ENCODE measurements around the gene ZAP70. TPM values are rescaled to one million over a fixed set of nuclear protein-coding genes. Genes with fewer than 3 reads are reported as not detected.

Gene ZAP70
- total RNA-seq, 4 donors from 2014 or later: 1.1 to 1.6 (median 1.4) TPM

DNA sequence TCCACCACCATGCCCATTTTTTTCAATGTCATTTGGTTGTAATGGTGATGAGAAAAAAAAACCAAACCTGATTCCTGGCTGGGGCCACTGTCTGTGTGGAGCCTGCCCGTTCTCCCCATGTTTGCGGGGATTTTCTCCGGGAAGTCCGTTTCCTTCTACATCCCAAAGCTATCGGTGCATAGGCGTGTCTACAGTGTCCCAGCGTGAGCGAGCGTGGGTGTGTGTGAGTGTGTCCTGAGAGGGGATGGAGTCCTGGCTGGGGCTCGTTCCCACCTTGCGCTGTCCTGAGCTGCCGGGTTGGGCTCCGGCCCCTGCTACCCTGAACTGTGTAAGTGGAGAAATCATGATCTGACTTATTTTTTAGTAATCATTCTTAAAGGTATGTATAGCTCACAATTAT is 7.3 kb upstream of the ZAP70 start:
- WGBS, 2 donors: 93 to 95% methylated on average over 13 of the region's 13 CpGs
- peak in 1 of 2 donors; percentile 61 for DNase-seq (ENCODE audit: low spot score in 2 of 2)
- TF ChIP-seq POLR2A (IDR thresholded peaks at IDR 0.05) (no peak), CTCF (IDR thresholded peaks at IDR 0.05) (no peak)

GRCh38 chr2:97706708-97707345 is 6.5 kb upstream of the ZAP70 start:
- intact Hi-C loops (cut with DNase I; ENCODE audit: low total_unique reads): loop anchor here (10.0 kb wide), 1 partner anchor 678 kb away; no protein-coding TSS in a partner anchor
- TF ChIP-seq CTCF (IDR thresholded peaks at IDR 0.05) (no peak), POLR2A (IDR thresholded peaks at IDR 0.05) (no peak)

More for the DNA sequence above, 7.3 kb upstream of the ZAP70 start:
- intact Hi-C loops (cut with DNase I; ENCODE audit: low total_unique reads): loop anchor here (10.0 kb wide), 1 partner anchor 679 kb away; no protein-coding TSS in a partner anchor
- no peak overlapping the region for H3K4me3 ChIP-seq (ENCODE audit: low read depth, poor library complexity, severe bottlenecking)

GRCh38 chr2:97707362-97708047 is 5.9 kb upstream of the ZAP70 start:
- 76 to 83% methylated on average over 8 to 11 of the region's 11 CpGs for WGBS, 2 donors
- DNase-seq (ENCODE audit: low spot score in 2 of 2): peak in 1 of 2 donors; percentile 71
- H3K4me3 ChIP-seq (ENCODE audit: low read depth, poor library complexity, severe bottlenecking): no peak overlapping the region
- no peak for TF ChIP-seq CTCF (IDR thresholded peaks at IDR 0.05)
- TF ChIP-seq POLR2A (IDR thresholded peaks at IDR 0.05): no peak
- intact Hi-C loops (cut with DNase I; ENCODE audit: low total_unique reads): loop anchor here (10.0 kb wide), 1 partner anchor 677 kb away; no protein-coding TSS in a partner anchor

More at GRCh38 chr2:97706708-97707345, 6.5 kb upstream of the ZAP70 start:
- no peak overlapping the region for H3K4me3 ChIP-seq (ENCODE audit: low read depth, poor library complexity, severe bottlenecking)
- 67 to 81% methylated on average over 11 of the region's 11 CpGs for WGBS, 2 donors
- peak in 1 of 2 donors; percentile 52 for DNase-seq (ENCODE audit: low spot score in 2 of 2)

GRCh38 chr2:97708048-97708380 is 5.4 kb upstream of the ZAP70 start:
- intact Hi-C loops (cut with DNase I; ENCODE audit: low total_unique reads): loop anchor here (10.0 kb wide), 1 partner anchor 677 kb away; no protein-coding TSS in a partner anchor
- DNase-seq (ENCODE audit: low spot score in 2 of 2): peak in 1 of 2 donors; percentile 68
- H3K4me3 ChIP-seq (ENCODE audit: low read depth, poor library complexity, severe bottlenecking): no peak overlapping the region
- 86 to 88% methylated on average over 4 of the region's 4 CpGs for WGBS, 2 donors
- TF ChIP-seq POLR2A (IDR thresholded peaks at IDR 0.05): no peak
- TF ChIP-seq CTCF (IDR thresholded peaks at IDR 0.05): no peak

DNA sequence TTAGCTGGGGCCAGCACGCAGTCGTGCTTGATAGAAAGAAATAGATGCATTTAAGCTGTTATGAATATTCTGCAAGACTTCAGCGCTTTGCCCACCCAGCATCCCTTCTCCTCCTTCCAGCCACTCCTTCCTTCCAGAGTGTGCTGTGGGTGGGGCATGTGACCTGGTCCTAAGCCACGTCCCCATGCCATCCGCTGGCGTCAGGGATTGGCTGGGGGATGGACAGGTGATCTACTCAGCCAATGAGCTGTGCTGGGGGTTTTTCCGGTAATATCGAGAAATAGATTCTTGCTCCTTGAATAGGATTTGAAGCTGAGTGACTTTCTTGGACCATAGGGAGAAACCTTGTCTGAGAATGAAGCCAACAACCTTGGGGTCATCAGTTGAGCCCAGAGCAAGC is 4.8 kb upstream of the ZAP70 start:
- TF ChIP-seq POLR2A (IDR thresholded peaks at IDR 0.05) (no peak), CTCF (IDR thresholded peaks at IDR 0.05) (no peak)
- intact Hi-C loops (cut with DNase I; ENCODE audit: low total_unique reads): loop anchor here (10.0 kb wide), 1 partner anchor 676 kb away; no protein-coding TSS in a partner anchor
- peak in 1 of 2 donors; percentile 42 for DNase-seq (ENCODE audit: low spot score in 2 of 2)
- H3K4me3 ChIP-seq (ENCODE audit: low read depth, poor library complexity, severe bottlenecking): no peak overlapping the region
- 88 to 90% methylated on average over 8 of the region's 8 CpGs for WGBS, 2 donors
